Left renal pelvis (tissue), 4 donors: ENCODE measurements around the gene PARK7. TPM values are rescaled to one million over a fixed set of nuclear protein-coding genes. Genes with fewer than 3 reads are reported as not detected.

Experiments
- DNase-seq, 4 donors: peaks; one replicate each; pipeline ENCODE4 v3.0.0-alpha.2; 2013; ENCODE audit warnings: low read depth in 4 of 4, low spot score in 3 of 4
- polyA plus RNA-seq, 4 donors: library from polyadenylated mRNA; unstranded; fragments of 120-200 nt; gene quantifications; one replicate each; pipeline ENCODE4 v1.2.1, GENCODE V29; 2013; ENCODE audit not compliant: insufficient read length in 4 of 4

Gene PARK7
- polyA plus RNA-seq, 4 donors, result 267 to 365 (median 318) TPM

DNA sequence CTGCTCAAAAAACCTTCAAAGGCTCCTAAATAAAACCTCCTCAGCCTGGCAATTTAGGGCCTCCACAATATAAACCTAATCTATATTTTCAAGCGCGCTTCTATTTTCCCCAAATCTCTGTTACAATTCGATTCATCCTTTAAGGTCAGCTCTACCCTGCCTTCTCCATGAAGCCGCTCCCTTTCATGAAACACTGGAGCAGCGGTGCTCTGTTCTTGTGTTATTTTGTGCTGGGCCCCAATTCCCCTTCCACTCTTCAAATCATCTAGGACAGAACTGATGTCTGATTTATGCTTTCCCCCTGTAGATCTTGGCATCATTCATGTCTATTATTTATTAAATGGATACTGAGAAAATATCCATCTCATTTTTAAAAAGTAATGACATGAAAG lies 57.7 kb downstream of the PARK7 start:
- no peak for DNase-seq

DNA sequence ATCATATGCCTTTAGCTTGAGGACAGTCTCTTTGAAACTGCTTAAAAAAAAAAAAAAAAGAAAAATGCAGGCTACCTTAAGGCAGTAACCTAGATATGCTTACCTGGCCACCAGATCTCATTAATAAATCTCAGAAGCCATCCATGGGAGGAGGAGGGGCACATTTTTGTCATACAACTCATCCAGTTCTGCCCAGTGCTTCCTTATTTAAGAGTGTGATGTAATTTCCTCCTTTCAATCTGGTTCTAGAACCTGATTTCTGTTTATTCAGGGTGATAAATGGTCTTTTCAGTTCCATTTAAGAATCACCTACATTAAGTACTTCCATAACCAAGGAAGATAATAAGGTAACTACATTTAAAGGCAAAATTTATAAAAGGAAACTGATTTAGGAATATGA lies 58.5 kb downstream of the PARK7 start:
- DNase-seq, result no peak

- DNase-seq, result no peak
Observed at GRCh38 chr1:8021676-8022266, 60.3 kb downstream of the PARK7 start.

- no peak for DNase-seq
Observed at GRCh38 chr1:8022395-8023286, 61.1 kb downstream of the PARK7 start.

GRCh38 chr1:8023287-8023994 lies 61.9 kb downstream of the PARK7 start:
- no peak for DNase-seq

DNA sequence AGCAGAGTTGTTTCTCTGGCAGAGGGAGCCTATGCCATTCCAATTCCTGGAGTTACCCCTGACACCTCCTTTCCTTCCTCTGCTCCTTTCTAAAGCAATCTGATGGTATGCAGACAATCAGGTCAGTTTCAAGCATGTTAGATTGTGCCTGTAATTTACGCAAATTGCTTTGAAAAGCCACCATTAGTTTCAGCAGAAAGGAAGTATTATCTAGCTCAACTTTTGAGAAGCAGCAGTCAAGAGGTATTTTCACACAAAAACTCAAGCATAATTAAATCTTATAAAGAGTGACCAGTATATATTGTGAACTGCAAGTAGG lies 62.4 kb downstream of the PARK7 start:
- DNase-seq, result no peak

- DNase-seq, result no peak
Observed at GRCh38 chr1:8024329-8024728, 62.8 kb downstream of the PARK7 start.

DNA sequence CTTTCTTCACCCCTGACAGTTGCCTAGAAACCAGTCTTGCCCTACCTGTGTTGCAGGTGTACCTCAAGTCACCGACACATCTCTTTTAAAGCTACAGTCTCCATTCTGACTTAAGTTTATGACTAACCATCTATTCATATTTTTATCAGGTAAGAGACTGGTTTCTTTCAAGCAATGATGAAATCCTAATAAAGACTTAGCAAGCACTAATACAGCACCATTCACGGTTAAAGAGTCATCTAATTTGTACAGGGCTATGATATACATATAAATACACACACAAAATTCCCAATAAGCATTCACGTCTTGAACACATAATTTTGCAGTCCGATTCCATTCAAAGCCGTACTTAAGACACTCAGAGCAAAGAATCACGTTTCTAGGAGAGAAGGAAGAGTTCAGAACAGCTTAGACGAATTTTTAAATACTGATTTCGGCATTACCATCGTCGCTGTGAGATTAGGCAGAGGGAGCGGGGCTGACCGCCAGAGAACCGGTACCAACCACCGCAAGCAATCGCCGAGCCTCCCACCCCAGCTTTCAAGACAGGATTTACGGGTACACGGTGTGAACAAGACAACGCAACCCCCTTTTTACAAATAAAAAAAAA lies 63.7 kb downstream of the PARK7 start:
- no peak for DNase-seq

DNA sequence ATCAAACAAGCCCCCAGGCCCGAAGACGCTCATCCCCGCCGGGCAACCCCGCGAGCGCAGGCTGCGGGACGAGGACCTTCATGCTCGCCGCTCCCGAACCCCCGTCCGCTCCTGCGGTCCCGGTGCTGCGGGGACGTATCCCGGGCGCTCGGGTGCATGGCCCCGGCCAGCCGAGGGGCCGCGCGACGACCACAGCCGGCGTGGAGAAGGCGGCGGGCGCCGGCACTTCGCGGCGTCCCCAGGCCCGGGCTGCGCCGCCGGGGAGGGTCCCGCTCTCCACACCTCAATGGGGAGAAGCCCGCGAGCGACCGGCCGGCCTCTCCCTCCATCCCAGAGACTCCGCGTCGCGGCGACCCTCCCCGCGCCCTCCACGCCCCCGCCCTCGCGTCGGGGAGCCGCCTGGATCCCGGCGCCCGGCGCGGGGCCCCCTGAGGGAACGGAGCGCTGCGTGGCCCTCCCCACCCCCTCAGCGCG lies 64.2 kb downstream of the PARK7 start:
- DNase-seq, result no peak

DNA sequence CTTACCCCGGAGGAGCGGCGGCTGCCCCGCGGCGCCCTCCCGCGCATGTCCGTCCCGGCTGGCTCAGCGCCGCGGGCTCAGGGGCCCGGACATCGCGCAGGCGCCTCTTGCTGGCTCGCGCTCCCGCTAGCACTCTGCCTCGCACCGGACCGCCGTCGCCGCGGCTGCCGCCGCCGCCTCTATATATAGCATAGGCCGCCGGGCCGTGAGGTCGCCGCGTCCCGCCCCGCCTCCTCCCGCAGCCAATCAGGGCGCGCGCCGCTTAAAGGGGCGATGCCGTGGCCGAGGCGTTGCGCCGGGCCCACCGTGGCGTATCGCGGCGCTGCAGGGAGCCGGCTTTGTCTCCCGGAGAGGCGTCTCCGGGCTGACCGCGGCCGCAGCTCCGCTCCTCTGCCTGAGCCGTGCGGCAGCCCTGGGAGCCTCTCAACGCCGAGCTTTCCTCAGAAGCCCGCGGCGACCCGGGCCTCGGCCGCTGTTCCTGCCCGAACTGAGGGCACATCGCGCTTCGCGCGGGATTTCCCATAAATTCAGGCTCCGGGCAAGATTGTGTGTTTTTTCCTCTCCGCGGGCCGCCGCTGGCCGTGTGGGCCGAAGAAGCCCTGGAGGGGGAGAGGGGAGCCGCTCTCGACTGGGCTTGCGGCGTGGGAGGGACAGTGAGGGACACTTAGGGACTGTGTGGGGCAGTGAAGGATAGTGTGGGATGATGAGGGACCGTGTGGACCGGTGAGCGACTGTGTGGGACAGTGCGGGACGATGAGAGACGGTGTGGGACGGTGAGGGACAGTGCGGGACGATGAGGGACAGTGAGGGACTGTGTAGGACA lies 64.9 kb downstream of the PARK7 start, which contains the start of gene ERRFI1:
Gene ERRFI1 (minus strand): TSS at position 157 of the 823 bp plus-strand sequence. CDS start 10,690 bp downstream, outside the sequence.
- DNase-seq, result peak; percentile 82 to 88 (median 85)

- DNase-seq, result no peak
Observed at GRCh38 chr1:8026976-8027747, 65.7 kb downstream of the PARK7 start.

- no peak for DNase-seq
Observed at GRCh38 chr1:8027748-8028570, 66.4 kb downstream of the PARK7 start.

DNA sequence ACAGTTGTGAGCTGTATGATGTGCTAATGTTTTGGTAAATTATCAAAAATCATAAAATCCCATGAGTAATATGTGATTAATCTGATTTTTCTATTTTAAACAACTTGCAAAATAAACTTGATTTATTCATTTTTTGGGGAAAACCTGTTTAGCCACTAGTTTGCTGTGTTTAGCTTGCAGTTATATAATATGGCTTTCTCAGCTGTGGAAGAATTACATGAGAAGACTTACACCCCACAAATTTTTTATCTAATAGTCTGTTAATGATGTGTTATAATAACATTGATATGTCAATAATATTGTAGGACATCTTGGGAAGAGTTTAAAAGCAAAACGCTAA lies 67.0 kb downstream of the PARK7 start:
- DNase-seq, result no peak

DNA sequence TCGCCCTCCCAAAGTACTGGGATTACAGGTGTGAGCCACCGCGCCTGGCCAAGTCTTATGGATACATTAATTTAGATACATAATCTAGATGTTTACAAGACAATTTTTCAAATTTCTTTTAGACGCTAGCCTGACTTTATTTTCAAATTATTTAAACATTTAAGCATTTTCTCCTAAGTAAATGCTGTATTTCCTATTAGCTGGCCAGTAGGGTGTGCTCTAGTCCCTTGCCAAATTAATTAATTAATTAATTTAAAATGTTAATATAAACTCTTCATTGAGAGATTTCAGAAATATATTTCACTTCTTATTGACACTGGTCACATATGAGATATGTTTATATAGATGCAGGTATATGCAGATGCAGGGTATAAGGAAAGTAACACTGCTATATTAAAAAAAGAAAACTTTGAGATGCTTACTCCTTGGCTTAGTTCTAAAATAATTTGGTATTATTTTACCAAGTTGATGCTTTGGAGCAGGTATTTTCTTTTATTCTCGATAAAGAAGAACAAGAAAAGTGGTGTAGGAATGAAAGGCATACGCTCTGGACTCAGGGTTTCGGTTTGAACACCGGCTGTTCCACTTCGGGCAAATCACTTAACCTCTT lies 69.8 kb downstream of the PARK7 start:
- no peak for DNase-seq

DNA sequence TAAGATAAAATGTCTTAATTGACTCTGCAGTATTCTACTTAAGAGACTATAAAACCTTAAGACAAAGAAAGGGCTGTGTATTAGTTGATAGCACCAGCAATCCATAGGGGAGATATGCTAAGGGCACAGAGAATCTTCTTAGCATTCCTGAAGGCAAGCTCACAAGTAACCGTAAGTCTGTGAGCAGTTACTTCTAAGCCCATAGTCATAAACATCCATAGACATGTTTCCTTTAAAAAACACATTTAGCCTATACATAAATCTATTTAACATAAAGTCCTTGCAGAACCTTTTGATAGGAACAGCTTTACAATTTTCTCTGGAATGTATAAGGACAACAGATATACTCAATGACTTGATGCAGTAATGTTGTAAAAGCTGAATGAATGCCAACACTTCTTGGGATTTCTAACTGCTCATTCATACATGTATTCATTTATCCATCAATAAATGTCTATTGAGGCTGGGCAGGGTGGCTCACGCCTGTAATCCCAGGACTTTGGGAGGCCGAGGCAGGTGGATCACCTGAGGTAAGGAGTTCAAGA lies 70.9 kb downstream of the PARK7 start:
- DNase-seq, result no peak

DNA sequence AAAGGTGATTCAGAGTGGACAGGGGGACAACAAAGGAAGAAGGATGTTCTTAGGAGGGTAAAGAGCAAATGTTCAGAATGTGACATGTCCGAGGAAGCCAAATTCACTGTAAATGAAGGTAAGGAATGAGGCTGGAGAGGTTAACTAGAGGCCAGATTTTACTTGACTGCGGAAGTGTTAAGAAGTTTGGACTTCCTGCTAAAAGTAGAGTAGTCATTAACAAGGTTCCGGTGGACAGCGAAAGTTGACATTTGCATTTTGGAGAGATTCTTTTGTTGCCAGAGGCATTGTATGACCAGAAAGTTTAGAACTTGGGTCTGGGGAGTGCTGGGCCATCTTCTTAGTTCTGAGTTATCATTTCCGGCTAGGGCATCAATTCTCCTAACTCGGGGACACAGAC lies 71.8 kb downstream of the PARK7 start:
- no peak for DNase-seq
